HepG2 (cell line): Measurements from ENCODE around the gene PIGK. TPM values are rescaled to one million over a fixed set of nuclear protein-coding genes. Genes with fewer than 3 reads are reported as not detected.

ENCODE experiments used
- ATAC-seq: fragments of 200-7000 bp; cut with Tn5 transposase; 3 replicates; pipeline ENCODE4 v1.9.1; 2020; ENCODE audit warnings: mild to moderate bottlenecking, moderate library complexity
- BruUV-seq: library from RNA; stranded (reverse); fragments of 400-500 nt; replicated peaks from 2 replicates; lab custom pipeline; 2021; lab: Mats Ljungman, UMichigan
- CTCF ChIA-PET: fragments of 300-600 bp; formaldehyde crosslinking; extraction: SDS; loops from one replicate; lab custom pipeline; 2021; ENCODE audit warnings: low total read pairs, inconsistent platforms, low intra/inter-chr PET ratio; lab: Yijun Ruan, JAX
- POLR2A ChIA-PET: fragments of 350-600 bp; sonication (Branson Sonifier 250); formaldehyde crosslinking; loops from one replicate; lab custom pipeline; 2020; ENCODE audit warnings: antibody characterized with exemption, inconsistent platforms; lab: Yijun Ruan, JAX
- DNase-seq: peaks from one replicate; pipeline ENCODE4 v3.0.0-alpha.2; 2015; ENCODE audit warnings: low spot score
- FAIRE-seq: peaks from 3 replicates; lab custom pipeline; 2011; peaks lifted over from hg19 to GRCh38; lab: Jason Lieb, UNC
- H2AFZ ChIP-seq: one replicate; pipeline ENCODE4 v1.6.1; 2011; ENCODE audit warnings: low read length, inconsistent platforms
- H3K27ac ChIP-seq: fragments of 300-600 bp; 3 replicates; pipeline ENCODE4 v1.8.0; 2011; ENCODE audit warnings: mixed run types, mild to moderate bottlenecking, mixed read lengths, low read length, inconsistent platforms; ENCODE audit not compliant: insufficient read depth; ENCODE audit errors: extremely low read length
- H3K27me3 ChIP-seq, 2 experiments: fragments of 200-600 bp in 1 of 2; 2 replicates in 1 of 2; 3 replicates in 1 of 2; pipeline versions ENCODE4 v1.6.0 to v1.8.0; 2011; ENCODE audit warnings: low read length in 2 of 2, mild to moderate bottlenecking in 2 of 2, moderate library complexity in 2 of 2, inconsistent platforms in 1 of 2; ENCODE audit not compliant: insufficient read depth in 2 of 2, control insufficient read depth in 1 of 2
- H3K36me3 ChIP-seq, 2 experiments: fragments of 200-600 bp in 1 of 2; replicated peaks in 1 of 2; 2 replicates in 1 of 2; 3 replicates in 1 of 2; pipeline versions ENCODE4 v1.5.1 to v1.8.0; 2011; ENCODE audit warnings: low read length in 2 of 2, inconsistent platforms in 1 of 2; ENCODE audit not compliant: insufficient read depth in 2 of 2, control insufficient read depth in 1 of 2
- H3K4me1 ChIP-seq: 2 replicates; pipeline ENCODE4 v1.5.1; 2012; ENCODE audit warnings: low read length, inconsistent platforms; ENCODE audit not compliant: insufficient read depth
- H3K4me2 ChIP-seq: 2 replicates; pipeline ENCODE4 v1.6.0; 2011; ENCODE audit warnings: low read depth, low read length, inconsistent platforms
- H3K4me3 ChIP-seq, 3 experiments: fragments of 200-600 bp in 1 of 3; sonication (generic), shearing (Covaris generic) in 1 of 3; replicated peaks in 1 of 3; 2 replicates each; pipeline ENCODE4 v1.5.1; 2011 to 2016; ENCODE audit warnings: low read length in 3 of 3, inconsistent platforms in 2 of 3, low read depth in 2 of 3, mild to moderate bottlenecking in 2 of 3, control low read depth in 1 of 3, mixed read lengths in 1 of 3; ENCODE audit not compliant: insufficient read depth in 1 of 3
- H3K79me2 ChIP-seq: one replicate; pipeline ENCODE4 v1.6.1; 2011; ENCODE audit warnings: low read length, inconsistent platforms; ENCODE audit not compliant: insufficient read depth
- H3K9ac ChIP-seq: 2 replicates; pipeline ENCODE4 v1.6.0; 2011; ENCODE audit warnings: mild to moderate bottlenecking, low read depth, low read length, inconsistent platforms; ENCODE audit not compliant: insufficient read depth
- H3K9me3 ChIP-seq: 2 replicates; pipeline ENCODE4 v1.5.1; 2012; ENCODE audit warnings: mild to moderate bottlenecking, low read length
- H4K20me1 ChIP-seq: 2 replicates; pipeline ENCODE4 v1.6.0; 2011; ENCODE audit warnings: inconsistent platforms, mild to moderate bottlenecking, low read length, moderate library complexity; ENCODE audit not compliant: insufficient read depth
- ELK4 ChIP-seq: sonication (generic); formaldehyde crosslinking; IDR thresholded peaks from 2 replicates; pipeline ENCODE4 v1.9.0; 2021; ENCODE audit warnings: missing genetic modification reagents, borderline replicate concordance
- ESRRA ChIP-seq: sonication (generic); formaldehyde crosslinking; IDR thresholded peaks from 2 replicates; pipeline ENCODE4 v1.5.1; 2020; ENCODE audit warnings: mild to moderate bottlenecking, low read depth, missing genetic modification reagents
- FOXK2 ChIP-seq: fragments of 450-650 bp; IDR thresholded peaks from 2 replicates; pipeline ENCODE4 v1.6.1; 2016
- HMG20A ChIP-seq: IDR thresholded peaks from 2 replicates; pipeline ENCODE4 v1.6.1; 2016; ENCODE audit warnings: borderline replicate concordance
- HOXA7 ChIP-seq: sonication (generic); formaldehyde crosslinking; IDR thresholded peaks from 2 replicates; pipeline ENCODE4 v1.8.1; 2022; ENCODE audit warnings: mild to moderate bottlenecking, missing genetic modification reagents, moderate library complexity
- IKZF5 ChIP-seq: IDR thresholded peaks from 2 replicates; pipeline ENCODE4 v1.6.1; 2018; ENCODE audit warnings: missing genetic modification reagents, mild to moderate bottlenecking, missing compliant biosample characterization
- LBX2 ChIP-seq: sonication (generic); formaldehyde crosslinking; IDR thresholded peaks from 2 replicates; pipeline ENCODE4 v1.5.0; 2020; ENCODE audit warnings: missing genetic modification reagents, mild to moderate bottlenecking, borderline replicate concordance
- NFE2L2 ChIP-seq: fragments of 150-350 bp; IDR thresholded peaks from 2 replicates; pipeline ENCODE4 v1.6.1; 2014; ENCODE audit warnings: low read length
- NFKB2 ChIP-seq: sonication (generic); formaldehyde crosslinking; IDR thresholded peaks from 2 replicates; pipeline ENCODE4 v1.4.0; 2020; ENCODE audit warnings: missing genetic modification reagents, borderline replicate concordance
- NONO ChIP-seq, 2 experiments: fragments of 450-650 bp in 1 of 2; sonication (generic) in 1 of 2; formaldehyde crosslinking in 1 of 2; IDR thresholded peaks in 1 of 2; conservative IDR thresholded peaks in 1 of 2; 2 replicates each; pipeline versions ENCODE4 v1.6.1 to v1.8.0; 2017 to 2022; ENCODE audit warnings: mild to moderate bottlenecking in 1 of 2, missing genetic modification reagents in 1 of 2, moderate library complexity in 1 of 2
- PHF5A ChIP-seq: IDR thresholded peaks from one replicate; pipeline ENCODE4 v1.6.1; 2018; ENCODE audit warnings: low read depth, missing genetic modification reagents; ENCODE audit not compliant: unreplicated experiment
- POGK ChIP-seq: sonication (generic); formaldehyde crosslinking; conservative IDR thresholded peaks from 2 replicates; pipeline ENCODE4 v1.8.0; 2022; ENCODE audit warnings: mild to moderate bottlenecking, moderate library complexity, missing genetic modification reagents
- RBM39 ChIP-seq: fragments of 200-400 bp; formaldehyde crosslinking; IDR thresholded peaks from one replicate; pipeline ENCODE4 v1.6.1; 2018; ENCODE audit warnings: antibody characterized with exemption, mild to moderate bottlenecking, low read depth, low read length; ENCODE audit not compliant: poor library complexity, severe bottlenecking
- REXO4 ChIP-seq: sonication (generic); formaldehyde crosslinking; IDR thresholded peaks from 2 replicates; pipeline ENCODE4 v1.8.0; 2022; ENCODE audit warnings: missing genetic modification reagents, mild to moderate bottlenecking, borderline replicate concordance
- SP140L ChIP-seq: sonication (generic); formaldehyde crosslinking; IDR thresholded peaks from 2 replicates; pipeline ENCODE4 v1.4.0; 2020; ENCODE audit warnings: missing genetic modification reagents, borderline replicate concordance
- XBP1 ChIP-seq: sonication (generic); formaldehyde crosslinking; IDR thresholded peaks from 2 replicates; pipeline ENCODE4 v1.5.0; 2020; ENCODE audit warnings: missing genetic modification reagents
- ZNF562 ChIP-seq: sonication (generic); formaldehyde crosslinking; IDR thresholded peaks from 2 replicates; pipeline ENCODE4 v1.8.0; 2022; ENCODE audit warnings: missing genetic modification reagents, borderline replicate concordance
- ZNF660 ChIP-seq: sonication (generic); formaldehyde crosslinking; IDR thresholded peaks from 2 replicates; pipeline ENCODE4 v1.5.1; 2020; ENCODE audit warnings: mild to moderate bottlenecking, low read depth, missing genetic modification reagents, borderline replicate concordance
- ZSCAN21 ChIP-seq: sonication (generic); formaldehyde crosslinking; IDR thresholded peaks from 2 replicates; pipeline ENCODE4 v1.8.0; 2022; ENCODE audit warnings: mild to moderate bottlenecking, missing genetic modification reagents, moderate library complexity, borderline replicate concordance
- ZSCAN9 ChIP-seq: IDR thresholded peaks from 2 replicates; pipeline ENCODE4 v1.6.1; 2016; ENCODE audit warnings: borderline replicate concordance
- WGBS: methylation state at CpG from one replicate; pipeline ENCODE4 v1.1.6; 2017; ENCODE audit warnings: low lambda C conversion rate; 5-methylcytosine and 5-hydroxymethylcytosine counted together
- in situ Hi-C: cut with HindIII; loops from 2 replicates; pipeline ENCODE4 v1.10.0; 2017; ENCODE audit warnings: low pct_unique_long_range_greater_than_20kb; ENCODE audit not compliant: extremely low pct_ligation_motif_present
- intact Hi-C: fragments of 100-400 bp; cut with micrococcal nuclease; formaldehyde crosslinking; loops from one replicate; pipeline ENCODE4 v1.10.0; 2022; ENCODE audit not compliant: unreplicated experiment
- polyA plus RNA-seq, 8 experiments: library from polyadenylated mRNA; depleted of rRNA in 3 of 8; stranded (reverse) in 7 of 8; unstranded in 1 of 8; fragments of >200 nt; fragmentation: Illumina TruSeq in 4 of 8; extraction: Trizol in 4 of 8; gene quantifications; 2 replicates each; pipeline versions ENCODE4 v1.2.1 to v1.2.3, GENCODE V29; 2011 to 2016; ENCODE audit warnings: low read depth in 4 of 8, missing spikeins in 1 of 8, mixed read lengths in 1 of 8; ENCODE audit not compliant: insufficient read depth in 1 of 8
- total RNA-seq, 5 experiments: library from RNA; depleted of rRNA; stranded (reverse); fragments of >200 nt; fragmentation: Illumina TruSeq; extraction: Trizol; gene quantifications; 2 replicates each; pipeline ENCODE4 v1.2.3, GENCODE V29; 2016; ENCODE audit warnings: low read depth in 1 of 5

PIGK gene
- total and polyA plus RNA-seq, 2 of the 13 experiments (the other 11 are each of a cell fraction or from before 2014, with no cell fraction given), result 14.7 to 38.5 TPM

- H4K20me1 ChIP-seq, result no peaks in the 10 kb centered on the region
Measured at GRCh38 chr1:77060000-77060399, 159.2 kb downstream of the PIGK start.

More at GRCh38 chr1:77060000-77060399, 159.2 kb downstream of the PIGK start:
- FAIRE-seq (no peak), DNase-seq (no peak), ATAC-seq (no peak)
- H3K4me2 ChIP-seq, result no peak overlapping the region
- 4% methylated on average over 5 of the region's 5 CpGs for WGBS
- ChIA-PET POLR2A (no interaction called here), CTCF (no interaction called here)
- in situ Hi-C loops (no loop called here), intact Hi-C loops (no loop called here)
- no peak overlapping the region for H3K27ac ChIP-seq
- H3K79me2 ChIP-seq, result no peaks in the 10 kb centered on the region
- H3K9me3 ChIP-seq, result no peaks in the 10 kb centered on the region
- H3K36me3 ChIP-seq, result no peaks in the 10 kb centered on the region
- no peak overlapping the region for H2AFZ ChIP-seq
- H3K4me3 ChIP-seq, result no peak overlapping the region
- BruUV-seq, result no TSS peak
- H3K27me3 ChIP-seq, result no peaks in the 10 kb centered on the region
- no peak overlapping the region for H3K9ac ChIP-seq
- H3K4me1 ChIP-seq, result no peaks in the 10 kb centered on the region
- TF ChIP-seq NONO (IDR thresholded peaks at IDR 0.05), result no peak
- no peak for TF ChIP-seq NONO (CRISPR knock-in tag; conservative IDR thresholded peaks at IDR 0.05)
- TF ChIP-seq ZNF660 (CRISPR knock-in tag), result no peak
- TF ChIP-seq HOXA7 (CRISPR knock-in tag), result no peak
- TF ChIP-seq NFKB2 (CRISPR knock-in tag), result no peak
- no peak for TF ChIP-seq XBP1
- no peak for TF ChIP-seq ZSCAN21 (CRISPR knock-in tag)
- no peak for TF ChIP-seq POGK (CRISPR knock-in tag)
- TF ChIP-seq SP140L (CRISPR knock-in tag), result no peak
- no peak for TF ChIP-seq ESRRA (CRISPR knock-in tag)
- TF ChIP-seq HMG20A (CRISPR knock-in tag), result no peak
- no peak for TF ChIP-seq ELK4
- no peak for TF ChIP-seq RBM39
- TF ChIP-seq ZNF562 (CRISPR knock-in tag), result no peak
- TF ChIP-seq PHF5A (CRISPR knock-in tag), result no peak
- no peak for TF ChIP-seq IKZF5 (CRISPR knock-in tag)
- no peak for TF ChIP-seq REXO4 (CRISPR knock-in tag)
- TF ChIP-seq NFE2L2, result no peak
- TF ChIP-seq ZSCAN9 (CRISPR knock-in tag), result no peak
- no peak for TF ChIP-seq LBX2 (CRISPR knock-in tag)
- TF ChIP-seq FOXK2, result no peak
